ENCODE results near the gene ZNF23. TPM values are rescaled to one million over a fixed set of nuclear protein-coding genes. Genes with fewer than 3 reads are reported as not detected.

Gene ZNF23
- total RNA-seq, 6 experiments from 2014 or later, result 3.1 to 4.8 (median 3.9) TPM

GRCh38 chr16:71443714-71444113 lies 18.3 kb downstream of the ZNF23 start:
- Histone ChIP-seq H3K4me1 (no peaks in the 10 kb centered on the region), H3K27ac (no peak overlapping the region), H3K36me3 (peaks cover 0 to 2% (median 0%) of the 10 kb centered on the region in 4 donors), H3K9me3 (peaks cover 0 to 26% (median 10%) of the 10 kb centered on the region in 4 donors), H3K4me3 (no peak overlapping the region), H3K27me3 (no peaks in the 10 kb centered on the region)
- TF ChIP-seq POLR2A (IDR thresholded peaks at IDR 0.05), result no peak
- no peak for TF ChIP-seq CTCF (IDR thresholded peaks at IDR 0.05)
- WGBS (ENCODE audit: insufficient coverage, low coverage, low lambda C conversion rate, missing lambda C conversion rate), result 100% methylated on average over 1 of the region's 6 CpGs
- intact Hi-C loops (cut with DNase I), result no loop called here
- DNase-seq (no peak), ATAC-seq (no peak)

GRCh38 chr16:71442051-71442440 lies 20.0 kb downstream of the ZNF23 start, which contains the start of gene TLE7:
TSS of gene TLE7 (minus strand) at chr16:71442054. CDS start at chr16:71433324, 8,730 bp downstream.
- no peaks in the 10 kb centered on the region for H3K4me1 ChIP-seq
- intact Hi-C loops (cut with DNase I), result no loop called here
- WGBS (ENCODE audit: insufficient coverage, low coverage, low lambda C conversion rate, missing lambda C conversion rate), result 70% methylated on average over 2 of the region's 13 CpGs
- no peak within 1 kb of the TSS for H3K27ac ChIP-seq
- H3K4me3 ChIP-seq, result no peak within 1 kb of the TSS
- ATAC-seq (peak in 1 of 4 donors; percentile 8), DNase-seq (no peak)
- TF ChIP-seq POLR2A (IDR thresholded peaks at IDR 0.05) (no peak), CTCF (IDR thresholded peaks at IDR 0.05) (no peak)
- peaks cover 0 to 9% (median 2%) of the 10 kb centered on the region in 4 donors for H3K9me3 ChIP-seq
- no peaks in the 10 kb centered on the region for H3K36me3 ChIP-seq
- no peaks in the 10 kb centered on the region for H3K27me3 ChIP-seq

- DNase-seq (no peak), ATAC-seq (peak in 1 of 4 donors; percentile 26)
- no peak for TF ChIP-seq POLR2A (IDR thresholded peaks at IDR 0.05)
- TF ChIP-seq CTCF (IDR thresholded peaks at IDR 0.05), result peak in 3 of 4 donors; percentile 13 to 37 (median 22)
Measured at GRCh38 chr16:71441348-71442050, 20.5 kb downstream of the ZNF23 start.

GRCh38 chr16:71440669-71441347 lies 21.2 kb downstream of the ZNF23 start:
- Histone ChIP-seq H3K4me1 (no peaks in the 10 kb centered on the region), H3K27ac (no peak overlapping the region), H3K9me3 (peaks cover 0 to 3% (median 0%) of the 10 kb centered on the region in 4 donors), H3K27me3 (no peaks in the 10 kb centered on the region), H3K36me3 (no peaks in the 10 kb centered on the region), H3K4me3 (no peak overlapping the region)
- intact Hi-C loops (cut with DNase I), result no loop called here
- 56% methylated on average over 15 of the region's 25 CpGs for WGBS (ENCODE audit: insufficient coverage, low coverage, low lambda C conversion rate, missing lambda C conversion rate)
- DNase-seq (no peak), ATAC-seq (no peak)
- TF ChIP-seq POLR2A (IDR thresholded peaks at IDR 0.05), result no peak
- TF ChIP-seq CTCF (IDR thresholded peaks at IDR 0.05), result no peak

More at GRCh38 chr16:71441348-71442050, 20.5 kb downstream of the ZNF23 start:
- H3K36me3 ChIP-seq, result no peaks in the 10 kb centered on the region
- H3K4me3 ChIP-seq, result no peak overlapping the region
- intact Hi-C loops (cut with DNase I), result no loop called here
- no peaks in the 10 kb centered on the region for H3K4me1 ChIP-seq
- H3K9me3 ChIP-seq, result peaks cover 0 to 3% (median 1%) of the 10 kb centered on the region in 4 donors
- H3K27ac ChIP-seq, result no peak overlapping the region
- no peaks in the 10 kb centered on the region for H3K27me3 ChIP-seq
- WGBS (ENCODE audit: insufficient coverage, low coverage, low lambda C conversion rate, missing lambda C conversion rate), result 38% methylated on average over 11 of the region's 71 CpGs

All from right lobe of liver (tissue), 6 donors.